IMR-90 (cell line): Measurements from ENCODE around the gene SLC25A21. TPM values are rescaled to one million over a fixed set of nuclear protein-coding genes. Genes with fewer than 3 reads are reported as not detected.
"Not testable (repeated sequence)": the region's sequence is repeated elsewhere in the genome, so short reads cannot be mapped to it uniquely, and the experiment has no call there.

ENCODE experiments used
- ATAC-seq: fragments of 200-7000 bp; cut with Tn5 transposase; 2 replicates; pipeline ENCODE4 v1.9.1; 2020; ENCODE audit warnings: low read depth, mild to moderate bottlenecking, moderate library complexity
- BruUV-seq: library from RNA; stranded (reverse); fragments of 400-500 nt; replicated peaks from 2 replicates; lab custom pipeline; 2021; lab: Mats Ljungman, UMichigan
- CTCF ChIA-PET: fragments of 300-600 bp; formaldehyde crosslinking; extraction: SDS; loops from one replicate; lab custom pipeline; 2021; ENCODE audit warnings: antibody characterized with exemption; lab: Yijun Ruan, JAX
- POLR2A ChIA-PET: fragments of 300-600 bp; sonication (Branson Sonifier 250); formaldehyde crosslinking; loops from one replicate; lab custom pipeline; 2022; ENCODE audit warnings: antibody characterized with exemption; ENCODE audit not compliant: unreplicated experiment; lab: Charles Lee
- DNase-seq: peaks from one replicate; pipeline ENCODE4 v3.0.0; 2013
- H2AFZ ChIP-seq: replicated peaks from 2 replicates; pipeline ENCODE3; 2013; ENCODE audit warnings: low read length, mild to moderate bottlenecking; ENCODE audit not compliant: poor library complexity
- H2AK5ac ChIP-seq: 2 replicates; pipeline ENCODE4 v1.6.1; 2013; ENCODE audit warnings: low read depth, low read length, inconsistent platforms
- H2AK9ac ChIP-seq: replicated peaks from 2 replicates; pipeline ENCODE3; 2013; ENCODE audit warnings: mild to moderate bottlenecking, low read depth, low read length, moderate library complexity; ENCODE audit not compliant: poor library complexity
- H2BK120ac ChIP-seq: 2 replicates; pipeline ENCODE4 v1.6.1; 2013; ENCODE audit warnings: low read depth, low read length, inconsistent platforms
- H2BK15ac ChIP-seq: 3 replicates; pipeline ENCODE4 v1.6.1; 2013; ENCODE audit warnings: low read depth, low read length, inconsistent platforms
- H2BK20ac ChIP-seq: 2 replicates; pipeline ENCODE4 v1.6.1; 2013; ENCODE audit warnings: low read depth, mild to moderate bottlenecking, inconsistent platforms, low read length, moderate library complexity
- H2BK5ac ChIP-seq: 2 replicates; pipeline ENCODE4 v1.6.1; 2013; ENCODE audit warnings: mild to moderate bottlenecking, low read depth, low read length, inconsistent platforms; ENCODE audit not compliant: poor library complexity, severe bottlenecking
- H3K14ac ChIP-seq: replicated peaks from 2 replicates; pipeline ENCODE4 v1.6.1; 2013; ENCODE audit warnings: low read depth, low read length, inconsistent platforms
- H3K18ac ChIP-seq: 2 replicates; pipeline ENCODE4 v1.6.1; 2013; ENCODE audit warnings: low read depth, low read length, control low read depth
- H3K23ac ChIP-seq: 2 replicates; pipeline ENCODE4 v1.6.1; 2013; ENCODE audit warnings: low read depth, low read length, inconsistent platforms
- H3K27ac ChIP-seq: 2 replicates; pipeline ENCODE4 v1.5.1; 2013; ENCODE audit warnings: mild to moderate bottlenecking, control low read depth, low read length; ENCODE audit not compliant: insufficient read depth
- H3K27me3 ChIP-seq: 2 replicates; pipeline ENCODE4 v1.6.1; 2013; ENCODE audit warnings: low read length; ENCODE audit not compliant: control insufficient read depth, insufficient read depth
- H3K36me3 ChIP-seq: 2 replicates; pipeline ENCODE4 v1.6.1; 2013; ENCODE audit warnings: low read length, mixed read lengths; ENCODE audit not compliant: control insufficient read depth, insufficient read depth
- H3K4ac ChIP-seq: 2 replicates; pipeline ENCODE4 v1.6.1; 2013; ENCODE audit warnings: low read depth, low read length, inconsistent platforms
- H3K4me1 ChIP-seq: 2 replicates; pipeline ENCODE4 v1.6.1; 2013; ENCODE audit warnings: low read length, mixed read lengths; ENCODE audit not compliant: control insufficient read depth, insufficient read depth
- H3K4me2 ChIP-seq: 2 replicates; pipeline ENCODE4 v1.6.1; 2013; ENCODE audit warnings: low read depth, mild to moderate bottlenecking, control low read depth, low read length, moderate library complexity
- H3K4me3 ChIP-seq: 2 replicates; pipeline ENCODE4 v1.5.1; 2013; ENCODE audit warnings: low read depth, mild to moderate bottlenecking, control low read depth, low read length, moderate library complexity; ENCODE audit not compliant: insufficient read depth
- H3K56ac ChIP-seq: 2 replicates; pipeline ENCODE4 v1.6.1; 2013; ENCODE audit warnings: low read length, inconsistent platforms; ENCODE audit not compliant: insufficient read depth; ENCODE audit errors: extremely low read depth
- H3K79me1 ChIP-seq, 2 experiments: 2 replicates each; pipeline ENCODE4 v1.6.1; 2013; ENCODE audit warnings: low read length in 2 of 2, inconsistent platforms in 1 of 2, low read depth in 1 of 2
- H3K9ac ChIP-seq: 2 replicates; pipeline ENCODE4 v1.6.1; 2013; ENCODE audit warnings: low read depth, low read length, control low read depth
- H3K9me1 ChIP-seq: 2 replicates; pipeline ENCODE4 v1.6.1; 2013; ENCODE audit warnings: low read length, inconsistent platforms; ENCODE audit not compliant: insufficient read depth
- H3K9me3 ChIP-seq: 2 replicates; pipeline ENCODE4 v1.6.1; 2013; ENCODE audit warnings: low read length; ENCODE audit not compliant: control insufficient read depth, insufficient read depth
- H4K20me1 ChIP-seq: 2 replicates; pipeline ENCODE4 v1.6.1; 2013; ENCODE audit warnings: low read length, inconsistent platforms; ENCODE audit not compliant: insufficient read depth
- H4K5ac ChIP-seq: 2 replicates; pipeline ENCODE4 v1.6.1; 2013; ENCODE audit warnings: mild to moderate bottlenecking, low read depth, low read length, control low read depth
- H4K8ac ChIP-seq, 2 experiments: 2 replicates each; pipeline ENCODE4 v1.6.1; 2013; ENCODE audit warnings: low read depth in 2 of 2, low read length in 2 of 2, control low read depth in 1 of 2, inconsistent platforms in 1 of 2
- H4K91ac ChIP-seq: 2 replicates; pipeline ENCODE4 v1.6.1; 2013; ENCODE audit warnings: low read depth, low read length, inconsistent platforms; ENCODE audit not compliant: insufficient read depth
- CEBPB ChIP-seq: IDR thresholded peaks from 2 replicates; pipeline ENCODE4 v1.6.1; 2012; ENCODE audit warnings: low read depth, low read length, improper control_type of control experiment
- CHD1 ChIP-seq: IDR thresholded peaks from 2 replicates; pipeline ENCODE4 v1.6.1; 2012; ENCODE audit warnings: low read depth, low read length, improper control_type of control experiment
- WGBS, 2 experiments: methylation state at CpG; one replicate each; pipeline versions ENCODE4 v1.1.5 to v1.1.7; 2013; ENCODE audit warnings: missing lambda C conversion rate in 2 of 2; ENCODE audit not compliant: insufficient read length in 1 of 2; ENCODE audit errors: extremely low coverage in 2 of 2; 5-methylcytosine and 5-hydroxymethylcytosine counted together
- dilution Hi-C: fragments of 300-500 bp; cut with HindIII; formaldehyde crosslinking; loops from one replicate; pipeline ENCODE4 v1.14.3; 2018; ENCODE audit warnings: low sequenced_read_pairs; ENCODE audit not compliant: unreplicated experiment
- in situ Hi-C: fragments of 300-500 bp; cut with MboI; formaldehyde crosslinking; loops from 3 replicates; pipeline ENCODE4 v1.14.3; 2019; ENCODE audit warnings: low sequenced_read_pairs, inconsistent platforms, mixed read lengths
- intact Hi-C: fragments of 100-400 bp; cut with micrococcal nuclease; formaldehyde crosslinking; loops from 2 replicates; pipeline ENCODE4 v1.10.0; 2022
- polyA plus RNA-seq, 3 experiments: library from polyadenylated mRNA; depleted of rRNA; stranded (reverse); fragments of >200 nt; gene quantifications; 2 replicates each; pipeline ENCODE4 v1.2.3, GENCODE V29; 2012; ENCODE audit warnings: low replicate concordance in 1 of 3
- total RNA-seq: library from RNA; depleted of rRNA; stranded (reverse); fragments of >200 nt; gene quantifications from 2 replicates; pipeline ENCODE4 v1.2.3, GENCODE V29; 2012

Gene SLC25A21
- total and polyA plus RNA-seq, 2 of the 4 experiments (the other 2 are of a cell fraction), result 0.62 to 0.90 TPM

DNA sequence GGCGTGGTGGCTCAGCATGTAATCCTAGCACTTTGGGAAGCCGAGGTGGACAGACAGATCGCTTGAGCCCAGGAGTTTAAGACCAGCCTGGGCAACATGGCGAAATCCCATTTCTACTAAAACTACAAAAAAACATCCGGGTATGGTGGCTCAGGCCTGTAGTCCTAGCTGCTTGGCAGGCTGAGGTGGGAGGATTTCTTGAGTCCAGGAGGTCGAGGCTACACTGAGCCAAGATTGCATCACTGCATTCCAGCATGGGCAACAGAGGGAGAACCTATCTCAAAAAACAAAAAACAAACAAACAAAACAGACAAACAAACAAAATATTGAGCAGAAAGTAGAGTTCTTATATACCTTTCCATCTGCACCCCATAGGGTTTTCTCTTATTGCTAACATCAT lies 9.0 kb upstream of the SLC25A21 start:
- no peak overlapping the region for H3K4me3 ChIP-seq
- ChIA-PET CTCF (no interaction called here), POLR2A (no interaction called here)
- no peak overlapping the region for H2BK120ac ChIP-seq
- no peak overlapping the region for H2BK15ac ChIP-seq
- no peak for ATAC-seq
- no peaks in the 10 kb centered on the region for H3K79me1 ChIP-seq
- dilution Hi-C loops (no loop called here), in situ Hi-C loops (no loop called here), intact Hi-C loops (no loop called here)
- H3K56ac ChIP-seq, result no peak overlapping the region
- no peaks in the 10 kb centered on the region for H3K9me1 ChIP-seq
- WGBS, 2 experiments, result no CpG with 5 or more reads among the region's 6 CpGs
- no peaks in the 10 kb centered on the region for H3K9me3 ChIP-seq
- no peak overlapping the region for H4K8ac ChIP-seq
- H3K27ac ChIP-seq, result no peak overlapping the region
- no peaks in the 10 kb centered on the region for H3K27me3 ChIP-seq
- H2BK20ac ChIP-seq, result no peak overlapping the region
- no peaks in the 10 kb centered on the region for H3K36me3 ChIP-seq
- no TSS peak for BruUV-seq
- H4K20me1 ChIP-seq, result no peaks in the 10 kb centered on the region
- no peak overlapping the region for H3K23ac ChIP-seq
- no peak overlapping the region for H4K91ac ChIP-seq
- no peak overlapping the region for H3K9ac ChIP-seq
- no peak overlapping the region for H3K18ac ChIP-seq
- no peak overlapping the region for H2AFZ ChIP-seq
- H2AK9ac ChIP-seq, result no peak overlapping the region
- H3K4me2 ChIP-seq, result no peak overlapping the region
- no peaks in the 10 kb centered on the region for H3K4me1 ChIP-seq
- DNase-seq, result no peak
- no peak overlapping the region; the same call in 1 of the 2 replicates for H3K4ac ChIP-seq
- no peak overlapping the region for H2BK5ac ChIP-seq
- TF ChIP-seq CHD1 (no peak), CEBPB (0 out of 2 replicates have a peak, but pooled peaks have one; percentile 5)
- no peak overlapping the region; the same call in 1 of the 2 replicates for H2AK5ac ChIP-seq
- H4K5ac ChIP-seq, result no peak overlapping the region
- no peak overlapping the region for H3K14ac ChIP-seq

DNA sequence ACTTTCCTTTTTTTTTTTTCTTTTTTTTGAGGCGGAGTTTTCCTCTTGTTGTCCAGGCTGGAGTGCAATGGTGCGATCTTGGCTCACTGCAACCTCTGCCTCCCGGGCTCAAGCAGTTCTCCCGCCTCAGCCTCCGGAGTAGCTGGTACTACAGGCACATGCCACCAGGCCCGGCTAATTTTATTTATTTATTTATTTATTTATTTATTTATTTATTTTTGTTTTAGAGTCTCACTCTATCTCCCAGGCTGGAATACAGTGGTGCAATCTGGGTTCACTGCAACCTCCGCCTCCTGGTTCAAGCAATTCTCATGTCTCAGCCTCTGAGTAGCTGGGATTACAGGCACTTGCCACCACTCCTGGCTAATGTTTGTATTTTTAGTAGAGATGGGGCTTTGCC lies 8.5 kb upstream of the SLC25A21 start:
- H3K27me3 ChIP-seq, H3K4me2 ChIP-seq, H2BK20ac ChIP-seq, H3K56ac ChIP-seq, BruUV-seq, H3K36me3 ChIP-seq, DNase-seq, H3K9me3 ChIP-seq, H3K23ac ChIP-seq, H2BK120ac ChIP-seq, H2AFZ ChIP-seq, H3K4me1 ChIP-seq, in situ Hi-C loops, H3K14ac ChIP-seq, H4K5ac ChIP-seq, H2BK15ac ChIP-seq, H3K9me1 ChIP-seq, H3K4me3 ChIP-seq, H4K20me1 ChIP-seq, H4K91ac ChIP-seq, ATAC-seq, H3K9ac ChIP-seq, H3K27ac ChIP-seq, CTCF ChIA-PET, H3K79me1 ChIP-seq, H2AK9ac ChIP-seq, H2AK5ac ChIP-seq, H4K8ac ChIP-seq, POLR2A ChIA-PET, dilution Hi-C loops, H3K4ac ChIP-seq, H2BK5ac ChIP-seq, H3K18ac ChIP-seq, intact Hi-C loops: not testable (repeated sequence)
- WGBS, 2 experiments, result 100% methylated on average over 1 of the region's 7 CpGs; no CpG with 5 or more reads in 1 of the 2 experiments
